Neutrophil (primary cell): ENCODE data around the gene CNTN5.

Source experiments
- H3K27ac ChIP-seq: fragments of 200-600 bp; sonication (generic); 2 replicates; pipeline ENCODE4 v1.5.1; 2016; ENCODE audit warnings: mild to moderate bottlenecking, moderate library complexity
- H3K27me3 ChIP-seq: fragments of 200-600 bp; sonication (generic); 2 replicates; pipeline ENCODE4 v1.6.0; 2016; ENCODE audit warnings: mild to moderate bottlenecking
- H3K36me3 ChIP-seq: fragments of 200-600 bp; sonication (generic); 2 replicates; pipeline ENCODE4 v1.5.1; 2017
- H3K4me1 ChIP-seq, 2 experiments: fragments of 200-600 bp in 1 of 2; sonication (generic) in 1 of 2; 1 replicate in 1 of 2; 2 replicates in 1 of 2; pipeline versions ENCODE4 v1.5.1 to v1.6.1; 2013 to 2016; ENCODE audit warnings: low read depth in 1 of 2, low read length in 1 of 2, mild to moderate bottlenecking in 1 of 2, moderate library complexity in 1 of 2; ENCODE audit not compliant: control insufficient read depth in 1 of 2, insufficient read depth in 1 of 2
- H3K4me3 ChIP-seq, 2 experiments: fragments of 200-600 bp in 1 of 2; sonication (generic) in 1 of 2; 1 replicate in 1 of 2; 2 replicates in 1 of 2; pipeline ENCODE4 v1.5.1; 2013 to 2016; ENCODE audit warnings: low read depth in 1 of 2, low read length in 1 of 2, mild to moderate bottlenecking in 1 of 2, moderate library complexity in 1 of 2
- H3K9me3 ChIP-seq: fragments of 200-600 bp; sonication (generic); 2 replicates; pipeline ENCODE4 v1.5.1; 2016
- CTCF ChIP-seq: fragments of 200-600 bp; sonication (generic); IDR thresholded peaks from 2 replicates; pipeline ENCODE4 v1.5.1; 2016; ENCODE audit warnings: antibody characterized with exemption

CNTN5 gene

DNA sequence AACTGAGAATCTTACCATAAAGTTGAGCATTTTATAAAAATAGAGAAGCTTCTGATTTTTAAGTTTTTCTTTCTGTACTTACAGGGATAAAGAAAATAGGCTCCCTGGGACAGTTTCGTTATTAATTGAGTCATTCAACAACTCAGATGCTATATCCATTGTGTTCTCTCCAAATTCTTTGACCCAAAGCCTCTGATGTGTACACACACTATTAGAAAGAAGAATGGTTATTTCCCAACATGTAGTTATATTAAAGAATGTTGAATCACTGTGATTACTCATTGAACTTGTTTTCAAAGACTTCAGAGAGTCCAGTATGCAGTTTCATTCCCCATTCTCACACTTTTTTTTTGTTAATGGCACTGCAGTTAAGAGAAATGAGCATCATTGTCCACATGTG lies 932.1 kb downstream of the CNTN5 start:
- H3K27me3 ChIP-seq: no peaks in the 10 kb centered on the region
- H3K36me3 ChIP-seq: no peaks in the 10 kb centered on the region
- H3K4me3 ChIP-seq: no peak overlapping the region
- H3K27ac ChIP-seq: no peak overlapping the region
- H3K4me1 ChIP-seq: no peaks in the 10 kb centered on the region
- TF ChIP-seq CTCF: no peak
- no peaks in the 10 kb centered on the region for H3K9me3 ChIP-seq

GRCh38 chr11:99960536-99960935 lies 939.8 kb downstream of the CNTN5 start:
- Histone ChIP-seq H3K36me3 (no peaks in the 10 kb centered on the region), H3K4me3 (no peak overlapping the region), H3K4me1 (no peaks in the 10 kb centered on the region), H3K27me3 (no peaks in the 10 kb centered on the region), H3K27ac (no peak overlapping the region), H3K9me3 (no peaks in the 10 kb centered on the region)
- TF ChIP-seq CTCF: no peak

DNA sequence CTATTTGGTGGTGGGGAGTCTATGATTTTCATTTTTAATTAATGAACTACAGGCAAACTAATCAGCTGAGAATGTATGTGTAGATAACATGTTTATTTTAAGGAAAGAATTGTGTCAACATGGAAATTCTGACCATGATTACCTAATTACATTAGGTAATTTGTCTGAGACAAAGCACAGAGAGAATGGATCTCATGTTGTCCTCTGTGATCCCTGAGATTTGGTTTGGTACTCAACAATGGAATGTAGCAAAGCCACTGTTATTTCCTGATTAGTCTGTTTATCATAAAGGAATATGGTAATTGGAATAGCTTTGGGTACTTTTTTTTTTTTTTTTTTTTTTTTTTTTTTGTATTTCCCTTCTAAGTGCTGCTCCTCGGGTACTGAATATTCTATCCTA lies 947.6 kb downstream of the CNTN5 start:
- H3K36me3 ChIP-seq: no peaks in the 10 kb centered on the region
- TF ChIP-seq CTCF: no peak
- no peaks in the 10 kb centered on the region for H3K27me3 ChIP-seq
- no peak overlapping the region for H3K27ac ChIP-seq
- no peak overlapping the region for H3K4me3 ChIP-seq
- H3K4me1 ChIP-seq: no peaks in the 10 kb centered on the region
- H3K9me3 ChIP-seq: no peaks in the 10 kb centered on the region

DNA sequence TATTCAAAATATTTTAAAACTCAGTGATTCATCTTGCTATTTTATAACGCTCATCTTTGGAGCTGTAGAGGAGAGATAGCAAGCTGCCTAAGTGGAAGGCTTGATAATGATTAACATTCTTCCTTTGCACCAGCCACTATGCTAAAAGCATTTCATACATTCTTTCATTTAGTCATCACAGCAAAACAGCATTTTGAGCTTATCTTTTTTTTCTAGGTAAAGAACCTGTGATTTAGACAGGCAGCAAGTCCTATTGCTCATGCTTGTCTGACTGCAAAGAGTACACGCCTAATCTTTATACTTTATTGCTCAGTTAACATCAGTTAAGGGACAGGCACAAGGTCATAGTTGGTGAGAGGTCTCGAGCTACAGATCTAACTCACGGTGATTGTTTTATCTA lies 953.2 kb downstream of the CNTN5 start:
- TF ChIP-seq CTCF: no peak
- no peak overlapping the region for H3K27ac ChIP-seq
- H3K9me3 ChIP-seq: no peaks in the 10 kb centered on the region
- H3K4me1 ChIP-seq: no peaks in the 10 kb centered on the region
- no peaks in the 10 kb centered on the region for H3K36me3 ChIP-seq
- H3K27me3 ChIP-seq: no peaks in the 10 kb centered on the region
- no peak overlapping the region for H3K4me3 ChIP-seq

DNA sequence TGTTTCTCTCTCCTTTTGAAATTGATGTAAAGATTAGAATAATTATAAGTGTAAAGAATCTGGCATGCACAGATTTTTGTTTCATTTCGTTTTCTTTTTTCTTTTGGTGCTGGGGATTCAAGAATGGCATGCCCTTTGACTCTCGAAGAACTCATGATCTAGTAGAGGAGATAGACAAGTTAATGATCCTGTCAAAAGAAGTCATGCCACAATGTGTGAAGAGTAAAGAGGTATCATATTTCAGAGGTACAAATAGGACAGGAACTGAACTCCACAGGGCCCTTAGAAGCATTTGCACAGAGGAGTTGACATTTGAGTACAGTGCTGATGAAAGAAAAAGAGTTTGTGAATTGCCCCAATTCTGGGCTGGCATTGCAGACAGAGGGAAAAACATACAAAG lies 958.3 kb downstream of the CNTN5 start:
- no peaks in the 10 kb centered on the region for H3K27me3 ChIP-seq
- H3K4me1 ChIP-seq: no peaks in the 10 kb centered on the region
- no peak overlapping the region for H3K27ac ChIP-seq
- no peaks in the 10 kb centered on the region for H3K36me3 ChIP-seq
- no peak for TF ChIP-seq CTCF
- H3K4me3 ChIP-seq: no peak overlapping the region
- no peaks in the 10 kb centered on the region for H3K9me3 ChIP-seq

DNA sequence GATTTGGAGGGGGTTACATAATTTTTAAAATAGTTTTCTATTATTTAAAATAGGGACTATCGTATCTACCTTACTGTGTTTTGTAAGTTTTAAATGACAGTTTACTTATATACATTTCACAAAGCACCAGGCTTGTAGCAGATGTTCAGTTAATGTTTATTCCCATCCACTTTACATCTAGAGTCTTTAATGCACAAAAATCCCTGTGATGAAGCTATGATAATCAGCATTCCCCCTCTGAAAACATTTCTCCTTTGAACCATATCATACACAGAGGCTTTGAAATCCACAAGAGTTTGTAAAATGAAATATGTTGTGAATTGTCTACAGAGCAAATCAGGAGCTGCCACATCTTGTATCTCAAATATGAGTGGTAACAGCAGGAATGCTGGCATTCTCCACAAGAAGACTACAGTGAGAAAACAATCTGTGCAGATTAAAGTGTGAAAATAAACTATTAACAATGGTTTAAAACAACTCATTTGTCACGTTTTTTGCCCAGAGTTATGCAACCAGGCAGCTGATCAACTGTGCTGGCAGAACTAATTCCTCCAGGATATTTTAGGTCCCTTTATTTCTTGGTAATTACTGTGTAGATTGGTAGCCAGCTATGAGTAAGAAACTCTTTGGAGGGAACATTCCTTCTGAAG lies 967.2 kb downstream of the CNTN5 start:
- Histone ChIP-seq H3K9me3 (no peaks in the 10 kb centered on the region), H3K4me3 (no peak overlapping the region), H3K4me1 (no peaks in the 10 kb centered on the region), H3K27me3 (no peaks in the 10 kb centered on the region), H3K27ac (no peak overlapping the region), H3K36me3 (no peaks in the 10 kb centered on the region)
- TF ChIP-seq CTCF: no peak
